ENCODE data around the gene CDKL1. TPM values are rescaled to one million over a fixed set of nuclear protein-coding genes. Genes with fewer than 3 reads are reported as not detected.
"Not testable (repeated sequence)": the region's sequence is repeated elsewhere in the genome, so short reads cannot be mapped to it uniquely, and the experiment has no call there.

The CDKL1 gene
- total RNA-seq, 1 donor from 2014 or later = 2.4 TPM

DNA sequence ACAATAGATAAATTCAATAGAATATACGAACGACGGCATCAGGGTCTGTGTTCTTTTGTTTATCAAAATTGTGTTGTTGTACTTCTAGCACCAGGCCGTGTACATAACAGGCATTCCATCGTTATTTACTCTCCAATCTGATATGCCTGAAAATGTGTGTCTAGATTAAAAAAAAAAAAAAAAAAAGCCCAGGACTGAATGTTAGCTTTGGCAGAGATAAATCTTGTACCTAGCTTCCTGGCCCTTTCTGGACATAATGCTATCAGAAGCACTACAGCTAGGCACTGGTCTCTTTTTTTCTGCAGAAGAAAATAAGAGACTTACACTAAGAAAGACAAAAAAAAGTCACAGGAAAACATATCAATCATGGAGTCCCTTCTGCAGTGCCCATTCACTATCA lies 37.0 kb downstream of the CDKL1 start:
- Histone ChIP-seq H3K4me3 (ENCODE audit: low read depth, low read length) (no peak overlapping the region), H3K36me3 (ENCODE audit: control insufficient read depth, insufficient read depth, low read length) (no peaks in the 10 kb centered on the region), H3K27me3 (ENCODE audit: control insufficient read depth, insufficient read depth, low read length) (no peaks in the 10 kb centered on the region)
- DNase-seq (ENCODE audit: low read depth) = no peak
- TF ChIP-seq, protein P1, sequence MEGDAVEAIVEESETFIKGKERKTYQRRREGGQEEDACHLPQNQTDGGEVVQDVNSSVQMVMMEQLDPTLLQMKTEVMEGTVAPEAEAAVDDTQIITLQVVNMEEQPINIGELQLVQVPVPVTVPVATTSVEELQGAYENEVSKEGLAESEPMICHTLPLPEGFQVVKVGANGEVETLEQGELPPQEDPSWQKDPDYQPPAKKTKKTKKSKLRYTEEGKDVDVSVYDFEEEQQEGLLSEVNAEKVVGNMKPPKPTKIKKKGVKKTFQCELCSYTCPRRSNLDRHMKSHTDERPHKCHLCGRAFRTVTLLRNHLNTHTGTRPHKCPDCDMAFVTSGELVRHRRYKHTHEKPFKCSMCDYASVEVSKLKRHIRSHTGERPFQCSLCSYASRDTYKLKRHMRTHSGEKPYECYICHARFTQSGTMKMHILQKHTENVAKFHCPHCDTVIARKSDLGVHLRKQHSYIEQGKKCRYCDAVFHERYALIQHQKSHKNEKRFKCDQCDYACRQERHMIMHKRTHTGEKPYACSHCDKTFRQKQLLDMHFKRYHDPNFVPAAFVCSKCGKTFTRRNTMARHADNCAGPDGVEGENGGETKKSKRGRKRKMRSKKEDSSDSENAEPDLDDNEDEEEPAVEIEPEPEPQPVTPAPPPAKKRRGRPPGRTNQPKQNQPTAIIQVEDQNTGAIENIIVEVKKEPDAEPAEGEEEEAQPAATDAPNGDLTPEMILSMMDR (IDR thresholded peaks at IDR 0.05; ENCODE audit: insufficient read depth, low read length, poor library complexity, severe bottlenecking) = no peak

DNA sequence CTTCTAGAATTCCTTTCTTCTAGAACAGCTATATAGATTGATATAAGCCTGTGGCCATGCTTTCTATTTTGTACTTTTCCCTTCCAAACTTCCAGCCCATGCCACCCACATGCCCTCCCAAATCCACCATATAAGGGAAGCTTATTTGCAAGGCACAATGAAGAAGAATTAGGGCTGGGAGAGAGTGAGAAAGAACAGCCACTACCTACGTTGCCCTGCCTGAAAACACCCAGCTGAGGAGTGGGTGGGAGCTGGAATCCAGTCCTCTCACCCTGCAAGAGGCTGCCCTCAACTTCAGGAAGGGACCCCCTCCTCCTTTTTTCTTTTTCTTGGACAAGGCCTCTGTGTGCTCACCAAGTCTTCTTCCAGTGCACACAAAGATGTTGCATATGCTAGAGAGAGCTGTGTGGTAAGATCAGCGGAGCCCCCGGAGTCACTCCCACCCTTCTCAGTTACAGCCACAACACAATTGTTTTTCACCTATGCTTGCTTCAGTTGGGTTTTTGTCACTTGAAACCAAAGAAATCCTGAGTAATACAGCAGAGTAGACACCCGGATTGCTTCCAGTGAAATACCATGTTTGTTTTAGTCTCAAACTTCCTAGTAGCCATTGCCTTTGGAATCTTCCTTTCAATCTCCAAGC lies 38.8 kb downstream of the CDKL1 start:
- Histone ChIP-seq H3K27me3 (ENCODE audit: control insufficient read depth, insufficient read depth, low read length) (no peaks in the 10 kb centered on the region), H3K4me3 (ENCODE audit: low read depth, low read length) (no peak overlapping the region), H3K36me3 (ENCODE audit: control insufficient read depth, insufficient read depth, low read length) (no peaks in the 10 kb centered on the region)
- DNase-seq (ENCODE audit: low read depth) = no peak
- TF ChIP-seq, protein P1 (IDR thresholded peaks at IDR 0.05; ENCODE audit: insufficient read depth, low read length, poor library complexity, severe bottlenecking) = no peak

DNA sequence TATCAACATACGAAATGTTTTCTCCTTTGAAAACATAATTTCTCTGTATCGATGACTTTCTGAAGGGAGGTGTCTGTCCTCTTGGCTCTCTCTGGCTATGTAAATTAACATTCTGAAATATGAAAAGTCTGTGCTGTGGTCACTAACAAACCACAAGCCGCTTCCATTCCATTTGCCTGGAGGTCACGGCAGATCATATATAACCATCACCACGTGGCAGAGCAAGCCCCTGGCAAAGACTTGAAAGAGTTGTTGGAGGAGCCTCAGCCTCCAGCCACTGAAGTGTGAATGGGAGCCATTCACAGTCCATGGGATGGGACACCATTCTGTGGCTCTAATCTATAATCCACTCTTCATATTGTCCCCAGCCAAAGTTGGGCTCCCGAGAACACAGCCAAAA lies 39.6 kb downstream of the CDKL1 start:
- TF ChIP-seq, protein P1 (IDR thresholded peaks at IDR 0.05; ENCODE audit: insufficient read depth, low read length, poor library complexity, severe bottlenecking) = no peak
- Histone ChIP-seq H3K36me3 (ENCODE audit: control insufficient read depth, insufficient read depth, low read length) (no peaks in the 10 kb centered on the region), H3K4me3 (ENCODE audit: low read depth, low read length) (no peak overlapping the region), H3K27me3 (ENCODE audit: control insufficient read depth, insufficient read depth, low read length) (no peaks in the 10 kb centered on the region)
- DNase-seq (ENCODE audit: low read depth) = no peak

DNA sequence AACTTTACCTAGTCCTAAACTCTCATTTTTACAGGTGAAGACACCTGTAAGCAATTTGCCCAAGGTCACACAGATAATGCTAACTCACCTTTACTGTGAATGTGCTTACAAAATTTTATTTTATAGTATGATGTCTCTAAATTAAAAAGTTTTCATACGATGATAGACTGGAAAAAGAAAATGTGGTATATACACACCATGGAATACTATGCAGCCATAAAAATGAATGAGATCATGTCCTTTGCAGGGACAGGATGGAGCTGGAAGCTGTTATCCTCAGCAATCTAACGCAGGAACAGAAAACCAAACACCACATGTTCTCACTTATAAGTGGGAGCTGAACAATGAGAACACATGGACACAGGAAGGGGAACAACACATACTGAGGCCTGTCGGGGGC lies 40.4 kb downstream of the CDKL1 start:
- H3K36me3 ChIP-seq (ENCODE audit: control insufficient read depth, insufficient read depth, low read length); DNase-seq (ENCODE audit: low read depth); H3K4me3 ChIP-seq (ENCODE audit: low read depth, low read length); H3K27me3 ChIP-seq (ENCODE audit: control insufficient read depth, insufficient read depth, low read length): not testable (repeated sequence)

DNA sequence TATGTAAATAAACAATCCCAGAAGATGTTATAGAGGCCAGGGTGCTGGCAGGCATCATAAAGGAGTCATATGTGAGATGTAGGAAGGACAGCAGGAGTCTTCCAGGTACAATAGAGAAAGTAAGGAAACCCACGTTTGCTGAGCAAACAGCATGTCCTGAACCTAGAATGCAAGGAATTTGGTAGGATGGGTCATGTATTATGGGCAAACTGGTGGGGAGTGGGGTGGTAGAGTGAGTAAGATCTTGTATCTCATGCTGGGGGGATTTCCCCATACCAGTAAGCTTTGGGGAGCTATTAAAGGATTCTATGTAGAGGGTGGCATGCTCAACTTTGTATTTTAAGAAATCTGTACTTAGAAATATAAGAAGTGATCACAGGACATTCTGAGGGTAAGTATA lies 41.0 kb downstream of the CDKL1 start:
- no peak for DNase-seq (ENCODE audit: low read depth)
- H3K36me3 ChIP-seq (ENCODE audit: control insufficient read depth, insufficient read depth, low read length) = no peaks in the 10 kb centered on the region
- H3K4me3 ChIP-seq (ENCODE audit: low read depth, low read length) = no peak overlapping the region
- TF ChIP-seq, protein P1 (IDR thresholded peaks at IDR 0.05; ENCODE audit: insufficient read depth, low read length, poor library complexity, severe bottlenecking) = no peak
- no peaks in the 10 kb centered on the region for H3K27me3 ChIP-seq (ENCODE audit: control insufficient read depth, insufficient read depth, low read length)

DNA sequence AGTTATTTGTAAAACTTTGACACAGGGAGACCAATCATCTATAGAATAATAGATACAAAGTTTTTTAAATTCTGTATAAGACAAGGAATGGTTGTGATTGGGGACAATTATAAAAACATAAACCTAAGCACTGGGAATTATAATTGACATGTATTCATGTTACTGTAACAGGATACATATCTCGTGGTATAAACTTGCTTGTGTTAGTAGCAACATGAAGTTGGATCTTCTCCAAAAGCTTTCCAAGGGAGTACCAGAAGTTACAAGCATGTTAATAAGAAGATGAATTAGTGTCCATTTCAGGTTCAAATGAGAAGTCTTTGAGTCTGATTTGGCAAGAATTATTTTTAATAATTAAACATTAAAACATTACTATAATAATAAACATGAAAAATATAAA lies 42.2 kb downstream of the CDKL1 start:
- TF ChIP-seq, protein P1 (IDR thresholded peaks at IDR 0.05; ENCODE audit: insufficient read depth, low read length, poor library complexity, severe bottlenecking) = no peak

More for the DNA sequence above, 42.2 kb downstream of the CDKL1 start:
- DNase-seq (ENCODE audit: low read depth) = no peak
- H3K27me3 ChIP-seq (ENCODE audit: control insufficient read depth, insufficient read depth, low read length) = no peaks in the 10 kb centered on the region
- H3K36me3 ChIP-seq (ENCODE audit: control insufficient read depth, insufficient read depth, low read length) = no peaks in the 10 kb centered on the region
- H3K4me3 ChIP-seq (ENCODE audit: low read depth, low read length) = no peak overlapping the region
